GM18517 (cell line): ENCODE data around the gene ANO4.
"Not testable (repeated sequence)": the region's sequence is repeated elsewhere in the genome, so short reads cannot be mapped to it uniquely, and the experiment has no call there.

ENCODE experiments used
- ATAC-seq: cut with Tn5 transposase; IDR thresholded peaks from one replicate; pipeline ENCODE4 v1.9.1; 2021; ENCODE audit warnings: mild to moderate bottlenecking, moderate library complexity; ENCODE audit not compliant: unreplicated experiment

Gene ANO4

GRCh38 chr12:100867639-100868393, 73.2 kb downstream of the ANO4 start:
- ATAC-seq = no peak

- ATAC-seq = no peak
These were observed 73.9 kb downstream of the ANO4 start for GRCh38 chr12:100868487-100868886.

- ATAC-seq = no peak
These were observed 76.7 kb downstream of the ANO4 start for GRCh38 chr12:100871195-100871734.

GRCh38 chr12:100875156-100875555, 80.6 kb downstream of the ANO4 start:
- ATAC-seq = no peak

- no peak for ATAC-seq
These were observed 81.2 kb downstream of the ANO4 start for GRCh38 chr12:100875771-100876170.

GRCh38 chr12:100877776-100878175, 83.2 kb downstream of the ANO4 start:
- no peak for ATAC-seq

- no peak for ATAC-seq
These were observed 100.6 kb downstream of the ANO4 start for GRCh38 chr12:100895192-100895591.

- no peak for ATAC-seq
These were observed 101.6 kb downstream of the ANO4 start for GRCh38 chr12:100896192-100896591.

GRCh38 chr12:100897240-100897639, 102.7 kb downstream of the ANO4 start:
- no peak for ATAC-seq

- no peak for ATAC-seq
These were observed 104.7 kb downstream of the ANO4 start for GRCh38 chr12:100899301-100899700.

GRCh38 chr12:100900808-100901207, 106.2 kb downstream of the ANO4 start:
- no peak for ATAC-seq

GRCh38 chr12:100901266-100901665, 106.7 kb downstream of the ANO4 start:
- ATAC-seq = no peak

- ATAC-seq = no peak
These were observed 109.7 kb downstream of the ANO4 start for GRCh38 chr12:100904270-100904669.

GRCh38 chr12:100908501-100908900, 113.9 kb downstream of the ANO4 start:
- ATAC-seq = no peak

GRCh38 chr12:100913872-100914592, 119.5 kb downstream of the ANO4 start:
- no peak for ATAC-seq

GRCh38 chr12:100919116-100919515, 124.5 kb downstream of the ANO4 start:
- no peak for ATAC-seq

GRCh38 chr12:100920493-100920892, 125.9 kb downstream of the ANO4 start:
- ATAC-seq = no peak

GRCh38 chr12:100926669-100927248, 132.2 kb downstream of the ANO4 start:
- ATAC-seq = no peak

GRCh38 chr12:100927826-100928225, 133.2 kb downstream of the ANO4 start:
- ATAC-seq = no peak

GRCh38 chr12:100932571-100932970, 138.0 kb downstream of the ANO4 start:
- no peak for ATAC-seq

- not testable (repeated sequence) for ATAC-seq
These were observed 139.0 kb downstream of the ANO4 start for GRCh38 chr12:100933531-100933930.

- ATAC-seq = no peak
These were observed 141.4 kb downstream of the ANO4 start for GRCh38 chr12:100935929-100936328.
